ENCODE results near the gene PSMD13. TPM values are rescaled to one million over a fixed set of nuclear protein-coding genes. Genes with fewer than 3 reads are reported as not detected.

PSMD13 gene
- polyA plus RNA-seq, 1 donor (not counting 4 experiments of a cell fraction or from before 2014, with no cell fraction given): 184 TPM

GRCh38 chr11:224424-224823, 12.4 kb upstream of the PSMD13 start:
- H3K79me2 ChIP-seq (ENCODE audit: control insufficient read depth, insufficient read depth, low read length): no peaks in the 10 kb centered on the region
- FAIRE-seq (no peak), DNase-seq (ENCODE audit: low read depth, low spot score) (no peak)
- TF ChIP-seq EZH2 (IDR thresholded peaks at IDR 0.05; ENCODE audit: low read length) (no peak), CTCF (optimal IDR thresholded peaks at IDR 0.05 in 1 of 3, IDR thresholded peaks at IDR 0.05 in 1 of 3, conservative IDR thresholded peaks at IDR 0.05 in 1 of 3; ENCODE audit: extremely low read depth in 1 of 3, insufficient read depth in 2 of 3, low read length in 3 of 3) (no peak)
- no peaks in the 10 kb centered on the region for H3K9me3 ChIP-seq (ENCODE audit: control insufficient read depth, low read depth, low read length)
- no peak overlapping the region for H3K4me3 ChIP-seq (ENCODE audit: control insufficient read depth in 2 of 3, extremely low read depth in 1 of 3, insufficient read depth in 2 of 3, low read depth in 1 of 3, low read length in 3 of 3)
- no peak overlapping the region for H3K4me2 ChIP-seq (ENCODE audit: control insufficient read depth, extremely low read depth, insufficient read depth, low read depth, low read length)
- dilution Hi-C loops (cut with MboI; ENCODE audit: extremely low pct_ligation_motif_present, low sequenced_read_pairs): no loop called here
- no peak overlapping the region for H3K27ac ChIP-seq (ENCODE audit: control insufficient read depth, insufficient read depth, low read length)
- no peaks in the 10 kb centered on the region for H4K20me1 ChIP-seq (ENCODE audit: control insufficient read depth, extremely low read depth, insufficient read depth, low read length)
- H3K36me3 ChIP-seq (ENCODE audit: control insufficient read depth in 2 of 2, extremely low read depth in 1 of 2, insufficient read depth in 2 of 2, low read length in 2 of 2): peaks cover 0 to 2% of the 10 kb centered on the region in 2 experiments
- no peaks in the 10 kb centered on the region for H3K9me1 ChIP-seq (ENCODE audit: control insufficient read depth, extremely low read depth, insufficient read depth, low read length)
- no peak overlapping the region for H2AFZ ChIP-seq (ENCODE audit: control insufficient read depth, low read length)
- H3K9ac ChIP-seq (ENCODE audit: control insufficient read depth, extremely low read depth, insufficient read depth, low read length): no peak overlapping the region
- no peaks in the 10 kb centered on the region for H3K27me3 ChIP-seq (ENCODE audit: control insufficient read depth, extremely low read depth, insufficient read depth, low read length)
- H3K4me1 ChIP-seq (ENCODE audit: control insufficient read depth, extremely low read depth, insufficient read depth, low read length): peaks cover 8% of the 10 kb centered on the region

- Histone ChIP-seq H3K27me3 (ENCODE audit: control insufficient read depth, extremely low read depth, insufficient read depth, low read length) (no peaks in the 10 kb centered on the region), H3K27ac (ENCODE audit: control insufficient read depth, insufficient read depth, low read length) (no peak overlapping the region), H3K9ac (ENCODE audit: control insufficient read depth, extremely low read depth, insufficient read depth, low read length) (no peak overlapping the region), H4K20me1 (ENCODE audit: control insufficient read depth, extremely low read depth, insufficient read depth, low read length) (no peaks in the 10 kb centered on the region), H3K4me1 (ENCODE audit: control insufficient read depth, extremely low read depth, insufficient read depth, low read length) (peaks cover 8% of the 10 kb centered on the region), H3K4me3 (ENCODE audit: control insufficient read depth in 2 of 3, extremely low read depth in 1 of 3, insufficient read depth in 2 of 3, low read depth in 1 of 3, low read length in 3 of 3) (no peak overlapping the region), H3K9me3 (ENCODE audit: control insufficient read depth, low read depth, low read length) (no peaks in the 10 kb centered on the region), H3K36me3 (ENCODE audit: control insufficient read depth in 2 of 2, extremely low read depth in 1 of 2, insufficient read depth in 2 of 2, low read length in 2 of 2) (peaks cover 0 to 2% of the 10 kb centered on the region in 2 experiments), H2AFZ (ENCODE audit: control insufficient read depth, low read length) (no peak overlapping the region), H3K4me2 (ENCODE audit: control insufficient read depth, extremely low read depth, insufficient read depth, low read depth, low read length) (no peak overlapping the region), H3K79me2 (ENCODE audit: control insufficient read depth, insufficient read depth, low read length) (no peaks in the 10 kb centered on the region), H3K9me1 (ENCODE audit: control insufficient read depth, extremely low read depth, insufficient read depth, low read length) (no peaks in the 10 kb centered on the region)
- dilution Hi-C loops (cut with MboI; ENCODE audit: extremely low pct_ligation_motif_present, low sequenced_read_pairs): no loop called here
- TF ChIP-seq EZH2 (IDR thresholded peaks at IDR 0.05; ENCODE audit: low read length) (no peak), CTCF (optimal IDR thresholded peaks at IDR 0.05 in 1 of 3, IDR thresholded peaks at IDR 0.05 in 1 of 3, conservative IDR thresholded peaks at IDR 0.05 in 1 of 3; ENCODE audit: extremely low read depth in 1 of 3, insufficient read depth in 2 of 3, low read length in 3 of 3) (no peak)
- DNase-seq (ENCODE audit: low read depth, low spot score): no peak
- no peak for FAIRE-seq
Observed at GRCh38 chr11:225734-226453, 10.9 kb upstream of the PSMD13 start.

Data from keratinocyte (primary cell).